Smooth muscle cell (in vitro differentiated cells): ENCODE measurements around the gene DTNA. TPM values are rescaled to one million over a fixed set of nuclear protein-coding genes. Genes with fewer than 3 reads are reported as not detected.
A peak's percentile ranks its signal among the peaks of the same experiment; 100 is the strongest.

Source experiments
- DNase-seq: peaks from one replicate; lab custom pipeline; 2025; ENCODE audit not compliant: unreplicated experiment; lab: John Stamatoyannopoulos, UW
- H2AFZ ChIP-seq: fragments of 200-600 bp; sonication (generic); 2 replicates; pipeline ENCODE4 v1.6.0; 2016; ENCODE audit warnings: antibody characterized with exemption, low read depth, mild to moderate bottlenecking
- H3F3A ChIP-seq: fragments of 200-600 bp; sonication (generic); 2 replicates; pipeline ENCODE4 v1.6.0; 2017; ENCODE audit warnings: antibody characterized with exemption, low read depth
- H3K27ac ChIP-seq: fragments of 200-600 bp; sonication (generic); 2 replicates; pipeline ENCODE4 v1.5.1; 2016; ENCODE audit warnings: low read depth, mild to moderate bottlenecking
- H3K27me3 ChIP-seq: fragments of 200-600 bp; sonication (generic); 2 replicates; pipeline ENCODE4 v1.6.1; 2016; ENCODE audit warnings: low read depth, mild to moderate bottlenecking
- H3K36me3 ChIP-seq: fragments of 200-600 bp; sonication (generic); 2 replicates; pipeline ENCODE4 v1.5.1; 2016; ENCODE audit warnings: low read depth
- H3K4me1 ChIP-seq: fragments of 200-600 bp; sonication (generic); 2 replicates; pipeline ENCODE4 v1.5.1; 2016; ENCODE audit warnings: low read depth
- H3K4me2 ChIP-seq: fragments of 200-600 bp; sonication (generic); 2 replicates; pipeline ENCODE4 v1.6.0; 2016; ENCODE audit warnings: mild to moderate bottlenecking
- H3K4me3 ChIP-seq: fragments of 200-600 bp; sonication (generic); 2 replicates; pipeline ENCODE4 v1.5.1; 2016; ENCODE audit warnings: mild to moderate bottlenecking
- H3K79me2 ChIP-seq: fragments of 200-600 bp; sonication (generic); 2 replicates; pipeline ENCODE4 v1.6.0; 2016; ENCODE audit warnings: low read depth, mild to moderate bottlenecking
- H3K9ac ChIP-seq: fragments of 200-600 bp; sonication (generic); 2 replicates; pipeline ENCODE4 v1.6.0; 2016; ENCODE audit warnings: low read depth
- H3K9me3 ChIP-seq: fragments of 200-600 bp; sonication (generic); replicated peaks from 2 replicates; pipeline ENCODE4 v1.5.1; 2016; ENCODE audit warnings: low read depth
- H4K20me1 ChIP-seq: fragments of 200-600 bp; sonication (generic); 2 replicates; pipeline ENCODE4 v1.6.0; 2016; ENCODE audit warnings: low read depth
- WGBS: methylation state at CpG from one replicate; pipeline ENCODE4 v1.1.7; 2016; ENCODE audit warnings: low lambda C conversion rate; 5-methylcytosine and 5-hydroxymethylcytosine counted together
- polyA plus RNA-seq: library from polyadenylated mRNA; unstranded; fragments of >200 nt; fragmentation: Nextera tagmentation; extraction: Ambion mirVana; gene quantifications from 2 replicates; pipeline ENCODE4 v1.2.1, GENCODE V29; 2016
- total RNA-seq: library from RNA; depleted of rRNA; stranded (reverse); fragments of >200 nt; gene quantifications from 2 replicates; pipeline ENCODE4 v1.2.3, GENCODE V29; 2014
- TF ChIP-seq, protein P1 (sequence below): fragments of 200-600 bp; sonication (generic); IDR thresholded peaks from 2 replicates; pipeline ENCODE4 v1.5.1; 2017; ENCODE audit warnings: borderline replicate concordance, mild to moderate bottlenecking, antibody characterized with exemption; ENCODE audit not compliant: insufficient read depth, poor library complexity, severe bottlenecking

Gene DTNA
- total and polyA plus RNA-seq, 2 experiments from 2014 or later: 3.0 to 3.1 TPM

DNA sequence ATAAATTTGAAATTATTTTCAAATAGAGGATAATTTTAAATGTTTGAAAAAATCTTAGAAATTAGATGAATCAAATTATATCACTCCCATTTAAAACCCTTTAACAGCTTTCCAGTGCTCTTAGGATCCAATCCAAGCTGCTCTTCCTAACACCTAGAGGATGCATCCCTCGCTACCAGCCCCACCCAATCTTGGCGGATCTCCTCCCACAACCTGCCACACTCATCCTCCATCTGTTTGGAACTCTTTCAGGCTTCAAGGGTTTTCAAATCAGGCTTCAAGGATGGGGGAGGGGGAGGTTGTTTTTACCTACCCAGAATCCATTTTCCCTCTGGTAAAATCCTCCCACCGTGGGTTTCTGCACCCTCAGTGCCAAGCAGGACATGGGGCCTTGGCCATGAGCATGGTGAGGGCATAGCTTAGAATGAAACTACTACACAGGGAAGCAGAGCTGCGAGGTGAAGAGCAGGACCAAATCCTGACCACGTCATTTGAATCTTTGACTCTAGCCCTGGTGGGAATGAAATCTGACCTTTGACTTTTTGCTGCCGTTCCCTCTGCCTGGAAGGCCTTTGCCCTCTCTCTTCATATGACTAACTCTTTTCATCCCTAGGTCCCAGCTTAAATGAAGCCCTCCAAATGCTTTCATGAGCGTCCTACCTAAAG, 218.1 kb downstream of the DTNA start:
- Histone ChIP-seq H3K9ac (no peak overlapping the region), H3K4me2 (peak overlapping the region; percentile 57), H3K27ac (no peak overlapping the region), H3K4me1 (peaks cover 15% of the 10 kb centered on the region), H3K79me2 (no peaks in the 10 kb centered on the region), H3K36me3 (no peaks in the 10 kb centered on the region), H3K27me3 (no peaks in the 10 kb centered on the region), H4K20me1 (no peaks in the 10 kb centered on the region), H3F3A (peaks cover 6% of the 10 kb centered on the region), H3K4me3 (no peak overlapping the region), H2AFZ (no peak overlapping the region), H3K9me3 (no peaks in the 10 kb centered on the region)
- no peak for DNase-seq
- TF ChIP-seq, protein P1, sequence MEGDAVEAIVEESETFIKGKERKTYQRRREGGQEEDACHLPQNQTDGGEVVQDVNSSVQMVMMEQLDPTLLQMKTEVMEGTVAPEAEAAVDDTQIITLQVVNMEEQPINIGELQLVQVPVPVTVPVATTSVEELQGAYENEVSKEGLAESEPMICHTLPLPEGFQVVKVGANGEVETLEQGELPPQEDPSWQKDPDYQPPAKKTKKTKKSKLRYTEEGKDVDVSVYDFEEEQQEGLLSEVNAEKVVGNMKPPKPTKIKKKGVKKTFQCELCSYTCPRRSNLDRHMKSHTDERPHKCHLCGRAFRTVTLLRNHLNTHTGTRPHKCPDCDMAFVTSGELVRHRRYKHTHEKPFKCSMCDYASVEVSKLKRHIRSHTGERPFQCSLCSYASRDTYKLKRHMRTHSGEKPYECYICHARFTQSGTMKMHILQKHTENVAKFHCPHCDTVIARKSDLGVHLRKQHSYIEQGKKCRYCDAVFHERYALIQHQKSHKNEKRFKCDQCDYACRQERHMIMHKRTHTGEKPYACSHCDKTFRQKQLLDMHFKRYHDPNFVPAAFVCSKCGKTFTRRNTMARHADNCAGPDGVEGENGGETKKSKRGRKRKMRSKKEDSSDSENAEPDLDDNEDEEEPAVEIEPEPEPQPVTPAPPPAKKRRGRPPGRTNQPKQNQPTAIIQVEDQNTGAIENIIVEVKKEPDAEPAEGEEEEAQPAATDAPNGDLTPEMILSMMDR: no peak
- WGBS: 88% methylated on average over 7 of the region's 7 CpGs

DNA sequence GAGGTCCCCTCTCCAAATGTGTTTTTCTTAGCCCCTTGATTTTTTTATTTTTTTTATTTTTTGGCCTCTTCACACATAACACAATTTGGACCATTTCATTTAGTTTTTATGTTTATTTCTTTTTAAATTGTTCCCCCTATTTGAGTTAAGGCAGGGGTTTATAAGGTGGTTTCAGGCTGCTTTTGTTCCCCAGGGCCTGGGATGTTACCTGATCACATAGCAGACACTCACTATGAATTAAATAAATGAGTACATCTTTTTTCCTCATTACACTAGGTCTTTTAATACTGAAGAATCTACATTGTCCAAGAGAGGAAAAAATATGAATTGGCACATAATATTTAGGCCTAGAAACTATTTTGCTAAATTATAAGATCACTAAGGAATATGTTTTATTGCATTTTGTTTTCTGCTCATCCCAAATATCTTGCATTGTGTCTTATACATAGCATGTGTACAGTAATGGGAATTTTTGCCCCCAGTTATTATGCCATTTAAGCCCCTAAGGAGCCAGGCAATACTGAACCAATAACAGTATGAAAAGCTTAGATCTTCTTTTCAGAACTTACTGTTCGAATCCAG, 218.7 kb downstream of the DTNA start:
- DNase-seq: no peak
- no peaks in the 10 kb centered on the region for H3K9me3 ChIP-seq
- H3K4me1 ChIP-seq: peaks cover 15% of the 10 kb centered on the region
- H3K4me3 ChIP-seq: no peak overlapping the region
- H4K20me1 ChIP-seq: no peaks in the 10 kb centered on the region
- H3K36me3 ChIP-seq: no peaks in the 10 kb centered on the region
- H3K9ac ChIP-seq: no peak overlapping the region
- H3K4me2 ChIP-seq: peak overlapping the region; percentile 57
- H2AFZ ChIP-seq: no peak overlapping the region
- 0% methylated on average over 1 of the region's 1 CpG for WGBS
- H3F3A ChIP-seq: peaks cover 6% of the 10 kb centered on the region
- TF ChIP-seq, protein P1: no peak
- H3K27ac ChIP-seq: peak overlapping the region; percentile 59
- no peaks in the 10 kb centered on the region for H3K79me2 ChIP-seq
- no peaks in the 10 kb centered on the region for H3K27me3 ChIP-seq

DNA sequence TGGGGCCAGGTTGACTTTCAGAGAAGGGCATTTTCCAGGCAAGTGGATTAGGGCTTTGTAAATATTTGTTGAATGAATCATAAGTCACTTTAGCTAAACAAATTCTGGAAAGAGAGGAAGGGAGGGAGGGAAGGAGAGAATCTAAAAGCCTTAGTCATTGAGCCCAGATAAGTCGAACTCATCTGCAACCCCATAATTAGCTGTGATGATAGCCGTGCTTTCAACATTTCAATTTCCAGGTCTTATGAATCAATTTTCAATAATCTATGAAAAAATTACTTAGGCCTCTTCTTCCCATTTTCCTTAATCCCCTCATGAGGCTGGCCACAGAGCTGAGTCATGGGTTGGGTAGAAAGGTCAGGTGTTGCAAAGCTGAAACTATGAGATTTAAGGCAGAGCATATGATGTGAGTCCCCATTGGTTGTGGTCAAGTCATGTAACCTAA, 219.3 kb downstream of the DTNA start:
- no peak overlapping the region for H3K9ac ChIP-seq
- no peak for DNase-seq
- WGBS: 2% methylated on average over 2 of the region's 2 CpGs
- H3K4me3 ChIP-seq: no peak overlapping the region
- H3K4me1 ChIP-seq: peaks cover 15% of the 10 kb centered on the region
- H3K9me3 ChIP-seq: no peaks in the 10 kb centered on the region
- peak overlapping the region; percentile 57 for H3K4me2 ChIP-seq
- H3K27ac ChIP-seq: peak overlapping the region; percentile 59
- H3K27me3 ChIP-seq: no peaks in the 10 kb centered on the region
- H4K20me1 ChIP-seq: no peaks in the 10 kb centered on the region
- TF ChIP-seq, protein P1: no peak
- H3K36me3 ChIP-seq: no peaks in the 10 kb centered on the region
- no peak overlapping the region for H2AFZ ChIP-seq
- H3F3A ChIP-seq: peaks cover 6% of the 10 kb centered on the region
- no peaks in the 10 kb centered on the region for H3K79me2 ChIP-seq

DNA sequence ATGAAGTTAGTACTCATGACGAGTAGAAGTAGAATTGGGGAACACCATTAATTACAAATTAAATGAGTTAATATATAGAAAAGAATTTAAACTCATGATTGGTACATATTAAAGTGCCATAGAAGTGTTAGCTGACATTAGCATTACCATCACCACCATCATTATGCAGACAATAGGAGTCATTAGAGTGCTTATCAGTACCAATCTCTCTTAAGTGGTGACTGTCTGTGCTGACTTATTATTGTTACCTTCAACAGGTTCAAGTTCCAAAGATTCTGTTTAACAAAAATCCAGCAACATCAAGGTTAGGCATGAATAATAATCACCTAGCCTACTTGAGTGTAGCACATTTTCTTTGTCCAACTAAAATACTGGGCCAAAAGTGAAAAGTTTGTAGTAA, 222.3 kb downstream of the DTNA start:
- H3K9ac ChIP-seq: no peak overlapping the region
- H3K4me3 ChIP-seq: no peak overlapping the region
- no peaks in the 10 kb centered on the region for H3K9me3 ChIP-seq
- H3F3A ChIP-seq: peaks cover 6% of the 10 kb centered on the region
- H3K79me2 ChIP-seq: no peaks in the 10 kb centered on the region
- TF ChIP-seq, protein P1: no peak
- no peaks in the 10 kb centered on the region for H3K27me3 ChIP-seq
- peaks cover 15% of the 10 kb centered on the region for H3K4me1 ChIP-seq
- H4K20me1 ChIP-seq: no peaks in the 10 kb centered on the region
- no peak overlapping the region for H3K27ac ChIP-seq
- H3K36me3 ChIP-seq: no peaks in the 10 kb centered on the region
- no peak overlapping the region for H3K4me2 ChIP-seq
- 70% methylated on average over 1 of the region's 1 CpG for WGBS
- H2AFZ ChIP-seq: no peak overlapping the region
- no peak for DNase-seq
